ENCODE data around the gene C11orf52. TPM values are rescaled to one million over a fixed set of nuclear protein-coding genes. Genes with fewer than 3 reads are reported as not detected.

The C11orf52 gene
- total and polyA plus RNA-seq, 2 of the 8 experiments (the other 6 are each of a cell fraction or from before 2014, with no cell fraction given), result 1.7 to 2.7 TPM

GRCh38 chr11:111945198-111945597 lies 26.5 kb downstream of the C11orf52 start (continued):
- TF ChIP-seq CHD2 (IDR thresholded peaks at IDR 0.05; ENCODE audit: low read length) (no peak), CHD7 (IDR thresholded peaks at IDR 0.05; ENCODE audit: insufficient replicate concordance, low read length) (no peak), RAD21 (IDR thresholded peaks at IDR 0.05 in 1 of 2, conservative IDR thresholded peaks at IDR 0.05 in 1 of 2; ENCODE audit: low read depth in 2 of 2, low read length in 2 of 2) (no peak), RBBP5 (IDR thresholded peaks at IDR 0.05; ENCODE audit: borderline replicate concordance, low read depth, low read length) (no peak), KDM1A (IDR thresholded peaks at IDR 0.05; ENCODE audit: borderline replicate concordance, low read length) (no peak), NANOG (IDR thresholded peaks at IDR 0.05; ENCODE audit: insufficient read depth, low read depth, low read length, poor library complexity, severe bottlenecking) (no peak)
